ENCODE measurements around the gene ZNF23.

Gene ZNF23

DNA sequence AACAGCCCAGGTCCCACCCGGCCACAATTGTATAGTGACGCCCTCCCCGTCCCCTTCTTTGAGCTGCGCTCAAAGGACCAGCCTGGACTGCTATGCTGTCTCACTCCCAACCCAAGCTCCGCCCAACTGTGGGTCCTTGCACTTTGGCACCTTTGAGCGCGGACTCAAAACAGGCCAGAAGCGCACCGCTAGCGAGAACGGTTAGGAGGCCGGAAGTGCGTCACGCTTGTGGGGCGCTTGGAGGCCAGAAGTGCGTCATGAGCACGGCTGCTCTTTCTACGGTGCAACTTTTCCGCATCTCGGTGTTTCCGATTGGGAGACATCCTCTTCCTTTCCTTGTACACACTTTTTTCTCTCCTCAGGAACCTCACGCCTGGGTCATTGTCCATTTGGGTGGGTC is 27.1 kb upstream of the ZNF23 start, which contains the start of gene ZNF19:
TSS of gene ZNF19 (minus strand) at position 203 of the 400 bp plus-strand sequence. CDS start 7,210 bp downstream, outside the sequence.
- Histone ChIP-seq H3K4me1 (ENCODE audit: control insufficient read depth, insufficient read depth, low read length) (no peaks in the 10 kb centered on the region), H3K9ac (ENCODE audit: low read depth, low read length) (no peak within 1 kb of the TSS), H3K36me3 (ENCODE audit: control insufficient read depth, insufficient read depth, low read length) (no peaks in the 10 kb centered on the region), H3K9me3 (ENCODE audit: control insufficient read depth, insufficient read depth, low read length) (no peaks in the 10 kb centered on the region), H3K27me3 (ENCODE audit: control insufficient read depth, insufficient read depth, low read length) (no peaks in the 10 kb centered on the region), H3K4me3 (ENCODE audit: low read depth, low read length) (no peak within 1 kb of the TSS)

GRCh38 chr16:71484006-71484893 is 22.2 kb upstream of the ZNF23 start:
- Histone ChIP-seq H3K4me3 (ENCODE audit: low read depth, low read length) (peak overlapping the region; percentile 90), H3K4me1 (ENCODE audit: control insufficient read depth, insufficient read depth, low read length) (no peaks in the 10 kb centered on the region), H3K9me3 (ENCODE audit: control insufficient read depth, insufficient read depth, low read length) (no peaks in the 10 kb centered on the region), H3K27me3 (ENCODE audit: control insufficient read depth, insufficient read depth, low read length) (no peaks in the 10 kb centered on the region), H3K9ac (ENCODE audit: low read depth, low read length) (peak overlapping the region; percentile 86), H3K36me3 (ENCODE audit: control insufficient read depth, insufficient read depth, low read length) (no peaks in the 10 kb centered on the region)

GRCh38 chr16:71482569-71482968 is 20.5 kb upstream of the ZNF23 start:
- no peaks in the 10 kb centered on the region for H3K9me3 ChIP-seq (ENCODE audit: control insufficient read depth, insufficient read depth, low read length)
- H3K36me3 ChIP-seq (ENCODE audit: control insufficient read depth, insufficient read depth, low read length), result no peaks in the 10 kb centered on the region
- no peak overlapping the region for H3K9ac ChIP-seq (ENCODE audit: low read depth, low read length)
- no peaks in the 10 kb centered on the region for H3K4me1 ChIP-seq (ENCODE audit: control insufficient read depth, insufficient read depth, low read length)
- H3K27me3 ChIP-seq (ENCODE audit: control insufficient read depth, insufficient read depth, low read length), result no peaks in the 10 kb centered on the region
- H3K4me3 ChIP-seq (ENCODE audit: low read depth, low read length), result no peak overlapping the region

DNA sequence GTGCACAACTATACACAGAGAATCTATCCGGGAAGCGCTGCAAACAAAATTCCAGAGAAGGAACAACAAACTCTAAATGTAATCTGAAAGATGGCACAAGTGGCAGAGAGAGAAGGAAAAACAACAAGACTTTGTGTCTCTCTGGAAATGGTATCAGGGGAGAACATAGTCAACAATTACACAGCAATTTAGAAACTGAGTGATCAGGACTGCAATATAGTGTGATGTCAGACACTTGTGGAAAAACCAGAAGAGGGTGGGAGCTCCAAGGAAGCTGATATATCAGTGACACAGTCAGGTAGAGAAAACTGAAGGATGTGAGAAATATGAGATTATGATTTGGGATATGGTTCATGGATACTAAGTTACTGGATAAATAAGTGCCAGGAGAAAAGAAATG is 18.9 kb upstream of the ZNF23 start:
- H3K36me3 ChIP-seq (ENCODE audit: control insufficient read depth, insufficient read depth, low read length), result no peaks in the 10 kb centered on the region
- H3K9ac ChIP-seq (ENCODE audit: low read depth, low read length), result no peak overlapping the region
- no peak overlapping the region for H3K4me3 ChIP-seq (ENCODE audit: low read depth, low read length)
- H3K27me3 ChIP-seq (ENCODE audit: control insufficient read depth, insufficient read depth, low read length), result no peaks in the 10 kb centered on the region
- no peaks in the 10 kb centered on the region for H3K9me3 ChIP-seq (ENCODE audit: control insufficient read depth, insufficient read depth, low read length)
- H3K4me1 ChIP-seq (ENCODE audit: control insufficient read depth, insufficient read depth, low read length), result no peaks in the 10 kb centered on the region

DNA sequence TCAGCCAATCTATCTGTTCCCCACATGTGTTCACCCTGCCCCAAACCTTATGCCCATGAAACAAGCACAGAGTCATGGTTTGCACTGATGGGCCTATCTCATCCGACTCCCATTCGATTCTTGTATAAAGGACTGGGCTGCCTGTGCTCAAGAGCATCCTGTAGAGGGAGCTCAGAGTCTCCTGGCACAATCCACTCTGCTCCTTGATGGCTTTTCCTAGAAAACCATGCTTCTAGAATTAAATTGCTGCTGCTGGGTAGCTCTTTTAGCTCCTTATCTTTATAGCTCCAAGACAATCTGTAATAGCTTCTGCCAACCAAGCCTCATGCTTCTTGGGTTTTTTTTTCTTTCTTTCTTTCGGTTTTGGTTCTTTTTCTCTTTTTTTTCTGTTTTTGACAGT is 17.4 kb upstream of the ZNF23 start:
- Histone ChIP-seq H3K9me3 (ENCODE audit: control insufficient read depth, insufficient read depth, low read length) (no peaks in the 10 kb centered on the region), H3K4me3 (ENCODE audit: low read depth, low read length) (no peak overlapping the region), H3K9ac (ENCODE audit: low read depth, low read length) (no peak overlapping the region), H3K4me1 (ENCODE audit: control insufficient read depth, insufficient read depth, low read length) (no peaks in the 10 kb centered on the region), H3K36me3 (ENCODE audit: control insufficient read depth, insufficient read depth, low read length) (no peaks in the 10 kb centered on the region), H3K27me3 (ENCODE audit: control insufficient read depth, insufficient read depth, low read length) (no peaks in the 10 kb centered on the region)

DNA sequence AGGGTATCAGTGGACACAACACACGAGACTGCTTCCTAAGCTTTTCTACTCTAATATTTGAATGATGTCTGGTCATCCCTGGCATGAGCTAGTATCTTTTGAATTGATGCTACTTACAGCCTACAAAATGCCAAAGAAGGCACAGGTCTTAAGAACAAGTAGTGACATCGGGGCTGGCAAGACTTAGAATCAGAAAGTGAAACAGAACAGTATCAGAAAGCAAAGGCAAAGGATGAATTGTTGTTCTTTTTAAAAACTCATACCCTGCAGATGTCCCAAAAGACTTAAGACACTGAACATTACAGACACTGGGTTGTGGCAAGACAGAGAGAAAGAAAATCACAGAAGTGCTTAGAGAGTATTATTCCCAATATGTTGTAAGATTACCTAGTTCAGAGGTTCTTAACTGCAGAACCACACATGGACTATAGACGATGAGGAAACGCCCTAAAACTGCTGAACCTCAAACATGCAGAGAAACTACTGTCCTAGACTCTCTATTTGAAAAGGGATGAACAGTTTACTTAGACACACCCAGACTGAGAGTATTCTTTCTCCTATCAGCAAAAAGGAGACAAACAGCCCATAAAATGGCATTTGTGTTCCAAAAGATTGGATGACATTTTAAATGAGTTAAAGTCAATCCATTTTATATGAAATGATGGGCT is 14.5 kb upstream of the ZNF23 start:
- H3K9ac ChIP-seq (ENCODE audit: low read depth, low read length), result no peak overlapping the region
- no peaks in the 10 kb centered on the region for H3K36me3 ChIP-seq (ENCODE audit: control insufficient read depth, insufficient read depth, low read length)
- no peak overlapping the region for H3K4me3 ChIP-seq (ENCODE audit: low read depth, low read length)
- no peaks in the 10 kb centered on the region for H3K4me1 ChIP-seq (ENCODE audit: control insufficient read depth, insufficient read depth, low read length)
- H3K9me3 ChIP-seq (ENCODE audit: control insufficient read depth, insufficient read depth, low read length), result no peaks in the 10 kb centered on the region
- no peaks in the 10 kb centered on the region for H3K27me3 ChIP-seq (ENCODE audit: control insufficient read depth, insufficient read depth, low read length)

GRCh38 chr16:71474864-71475263 is 12.8 kb upstream of the ZNF23 start:
- H3K4me1 ChIP-seq (ENCODE audit: control insufficient read depth, insufficient read depth, low read length), result no peaks in the 10 kb centered on the region
- no peaks in the 10 kb centered on the region for H3K27me3 ChIP-seq (ENCODE audit: control insufficient read depth, insufficient read depth, low read length)
- no peaks in the 10 kb centered on the region for H3K36me3 ChIP-seq (ENCODE audit: control insufficient read depth, insufficient read depth, low read length)
- no peaks in the 10 kb centered on the region for H3K9me3 ChIP-seq (ENCODE audit: control insufficient read depth, insufficient read depth, low read length)
- H3K4me3 ChIP-seq (ENCODE audit: low read depth, low read length), result no peak overlapping the region
- no peak overlapping the region for H3K9ac ChIP-seq (ENCODE audit: low read depth, low read length)

- no peaks in the 10 kb centered on the region for H3K36me3 ChIP-seq (ENCODE audit: control insufficient read depth, insufficient read depth, low read length)
- H3K9me3 ChIP-seq (ENCODE audit: control insufficient read depth, insufficient read depth, low read length), result no peaks in the 10 kb centered on the region
- H3K9ac ChIP-seq (ENCODE audit: low read depth, low read length), result no peak overlapping the region
- H3K4me3 ChIP-seq (ENCODE audit: low read depth, low read length), result no peak overlapping the region
- H3K4me1 ChIP-seq (ENCODE audit: control insufficient read depth, insufficient read depth, low read length), result no peaks in the 10 kb centered on the region
- H3K27me3 ChIP-seq (ENCODE audit: control insufficient read depth, insufficient read depth, low read length), result no peaks in the 10 kb centered on the region
Observed at GRCh38 chr16:71473891-71474290, 11.8 kb upstream of the ZNF23 start.

DNA sequence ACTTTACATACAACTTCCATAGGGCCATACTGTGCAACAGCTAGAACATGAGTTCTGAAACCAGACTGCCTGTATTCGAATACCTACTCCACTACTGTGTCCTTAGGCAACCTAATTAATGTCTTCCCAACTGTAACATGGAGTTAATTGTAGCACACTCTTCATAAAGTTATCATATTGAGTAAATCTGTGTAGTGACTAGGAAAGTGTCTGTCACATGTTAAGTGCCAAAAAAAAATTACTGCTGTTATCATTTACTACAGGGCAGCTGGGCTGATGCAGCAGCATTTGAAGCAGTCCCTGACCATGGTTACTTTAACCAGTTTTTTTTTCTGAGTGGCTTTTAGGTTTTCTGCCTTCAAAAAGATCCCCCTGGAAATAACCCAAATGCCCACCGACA is 10.9 kb upstream of the ZNF23 start:
- H3K27me3 ChIP-seq (ENCODE audit: control insufficient read depth, insufficient read depth, low read length), result no peaks in the 10 kb centered on the region
- no peak overlapping the region for H3K4me3 ChIP-seq (ENCODE audit: low read depth, low read length)
- no peaks in the 10 kb centered on the region for H3K4me1 ChIP-seq (ENCODE audit: control insufficient read depth, insufficient read depth, low read length)
- no peaks in the 10 kb centered on the region for H3K36me3 ChIP-seq (ENCODE audit: control insufficient read depth, insufficient read depth, low read length)
- H3K9ac ChIP-seq (ENCODE audit: low read depth, low read length), result no peak overlapping the region
- H3K9me3 ChIP-seq (ENCODE audit: control insufficient read depth, insufficient read depth, low read length), result no peaks in the 10 kb centered on the region

- no peak overlapping the region for H3K4me3 ChIP-seq (ENCODE audit: low read depth, low read length)
- no peaks in the 10 kb centered on the region for H3K27me3 ChIP-seq (ENCODE audit: control insufficient read depth, insufficient read depth, low read length)
- no peaks in the 10 kb centered on the region for H3K9me3 ChIP-seq (ENCODE audit: control insufficient read depth, insufficient read depth, low read length)
- H3K36me3 ChIP-seq (ENCODE audit: control insufficient read depth, insufficient read depth, low read length), result no peaks in the 10 kb centered on the region
- H3K9ac ChIP-seq (ENCODE audit: low read depth, low read length), result no peak overlapping the region
- no peaks in the 10 kb centered on the region for H3K4me1 ChIP-seq (ENCODE audit: control insufficient read depth, insufficient read depth, low read length)
Observed at GRCh38 chr16:71472051-71472450, 10.0 kb upstream of the ZNF23 start.

DNA sequence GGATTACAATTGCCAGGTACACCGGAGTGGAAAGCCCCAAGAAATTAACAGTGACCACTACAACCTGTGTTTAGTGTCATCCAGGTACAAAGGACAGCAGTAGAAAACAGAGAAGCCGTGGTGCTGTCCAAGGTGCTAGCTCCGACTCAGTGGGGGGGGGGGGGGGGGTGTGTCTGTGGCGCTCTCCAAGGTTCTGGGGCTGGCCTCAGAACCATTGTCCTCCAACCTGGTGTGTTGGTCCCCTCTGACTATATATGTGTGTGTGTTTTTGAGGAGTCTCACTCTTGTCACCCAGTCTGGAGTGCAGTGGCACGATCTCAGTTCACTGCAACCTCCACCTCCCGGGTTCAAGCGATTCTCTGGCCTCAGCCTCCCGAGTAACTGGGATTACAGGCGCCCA is 5.8 kb upstream of the ZNF23 start:
- Histone ChIP-seq H3K4me1 (ENCODE audit: control insufficient read depth, insufficient read depth, low read length) (no peaks in the 10 kb centered on the region), H3K36me3 (ENCODE audit: control insufficient read depth, insufficient read depth, low read length) (no peaks in the 10 kb centered on the region), H3K9me3 (ENCODE audit: control insufficient read depth, insufficient read depth, low read length) (no peaks in the 10 kb centered on the region), H3K4me3 (ENCODE audit: low read depth, low read length) (no peak overlapping the region), H3K9ac (ENCODE audit: low read depth, low read length) (no peak overlapping the region), H3K27me3 (ENCODE audit: control insufficient read depth, insufficient read depth, low read length) (no peaks in the 10 kb centered on the region)

- Histone ChIP-seq H3K4me3 (ENCODE audit: low read depth, low read length) (no peak overlapping the region), H3K4me1 (ENCODE audit: control insufficient read depth, insufficient read depth, low read length) (no peaks in the 10 kb centered on the region), H3K36me3 (ENCODE audit: control insufficient read depth, insufficient read depth, low read length) (no peaks in the 10 kb centered on the region), H3K9me3 (ENCODE audit: control insufficient read depth, insufficient read depth, low read length) (no peaks in the 10 kb centered on the region), H3K27me3 (ENCODE audit: control insufficient read depth, insufficient read depth, low read length) (no peaks in the 10 kb centered on the region), H3K9ac (ENCODE audit: low read depth, low read length) (no peak overlapping the region)
Observed at GRCh38 chr16:71464231-71464630, 2.2 kb upstream of the ZNF23 start.
